AG04449 (cell line): Measurements from ENCODE around the gene CNGA4.

Experiments used
- CTCF ChIA-PET: fragments of 350-600 bp; formaldehyde crosslinking; extraction: SDS; loops from one replicate; lab custom pipeline; 2021; ENCODE audit warnings: antibody characterized with exemption; lab: Yijun Ruan, JAX
- POLR2A ChIA-PET: fragments of 400-600, 350-600 bp; formaldehyde crosslinking; extraction: SDS; loops from one replicate; lab custom pipeline; 2020; ENCODE audit warnings: antibody characterized with exemption, inconsistent platforms; lab: Yijun Ruan, JAX
- DNase-seq: peaks from one replicate; pipeline ENCODE4 v3.0.0-alpha.2; 2010; ENCODE audit warnings: low read depth, low spot score
- H3K4me3 ChIP-seq: 2 replicates; pipeline ENCODE4 v1.5.1; 2011; ENCODE audit warnings: low read depth, mild to moderate bottlenecking, control low read depth, low read length
- CTCF ChIP-seq: IDR thresholded peaks from one replicate; pipeline ENCODE4 v1.5.1; 2011; ENCODE audit warnings: mild to moderate bottlenecking, moderate library complexity, low read length, control low read depth, inconsistent platforms; ENCODE audit not compliant: insufficient read depth; ENCODE audit errors: missing control alignments

CNGA4 gene

GRCh38 chr11:6217722-6218121 is 21.2 kb upstream of the CNGA4 start:
- CTCF ChIA-PET: interaction anchor here (0.9 kb wide), 1 partner anchor 136 kb away, joined by 3 read pairs; no protein-coding TSS in a partner anchor
- no peak overlapping the region for H3K4me3 ChIP-seq
- no peak for TF ChIP-seq CTCF
- POLR2A ChIA-PET: no interaction called here
- no peak for DNase-seq

- TF ChIP-seq CTCF: no peak
- no peak overlapping the region for H3K4me3 ChIP-seq
- CTCF ChIA-PET: interaction anchor here (1.0 to 2.8 kb wide), 5 partner anchors 9 to 136 kb away, joined by 3 to 14 read pairs (median 4); no protein-coding TSS in a partner anchor
- POLR2A ChIA-PET: no interaction called here
- peak; percentile 77 for DNase-seq
Observed at GRCh38 chr11:6219359-6219758, 19.5 kb upstream of the CNGA4 start.

GRCh38 chr11:6223854-6224253 is 15.0 kb upstream of the CNGA4 start:
- ChIA-PET CTCF (interaction anchor here (0.7 to 2.4 kb wide), 5 partner anchors 19 to 139 kb away, joined by 3 to 6 read pairs (median 3); partner anchors contain the start of gene C11orf42), POLR2A (no interaction called here)
- no peak overlapping the region for H3K4me3 ChIP-seq
- no peak for TF ChIP-seq CTCF
- DNase-seq: no peak

- no peak for TF ChIP-seq CTCF
- no peak for DNase-seq
- H3K4me3 ChIP-seq: no peak overlapping the region
- ChIA-PET POLR2A (no interaction called here), CTCF (interaction anchor here (0.5 to 2.4 kb wide), 4 partner anchors 9 to 139 kb away, joined by 3 to 6 read pairs (median 4); no protein-coding TSS in a partner anchor)
Observed at GRCh38 chr11:6224421-6224820, 14.5 kb upstream of the CNGA4 start.

- DNase-seq: no peak
- no peak overlapping the region for H3K4me3 ChIP-seq
- TF ChIP-seq CTCF: no peak
- ChIA-PET POLR2A (no interaction called here), CTCF (interaction anchor here (0.5 to 2.4 kb wide), 6 partner anchors 10 to 138 kb away, joined by 3 to 8 read pairs (median 4); no protein-coding TSS in a partner anchor)
Observed at GRCh38 chr11:6225024-6225423, 13.9 kb upstream of the CNGA4 start.

GRCh38 chr11:6225896-6226295 is 13.0 kb upstream of the CNGA4 start:
- no peak overlapping the region for H3K4me3 ChIP-seq
- CTCF ChIA-PET: interaction anchor here (0.7 to 2.9 kb wide), 4 partner anchors 26 to 153 kb away, joined by 3 to 9 read pairs (median 6); no protein-coding TSS in a partner anchor
- DNase-seq: no peak
- no peak for TF ChIP-seq CTCF
- POLR2A ChIA-PET: no interaction called here
